ENCODE measurements around the gene LONRF2. TPM values are rescaled to one million over a fixed set of nuclear protein-coding genes. Genes with fewer than 3 reads are reported as not detected.

LONRF2 gene
- total RNA-seq, 1 experiment from 2014 or later: 2.7 TPM

- no peak overlapping the region for H4K8ac ChIP-seq (replicated peaks; ENCODE audit: insufficient read length, low read depth, low read length)
- H2BK15ac ChIP-seq (ENCODE audit: low read depth, low read length): no peak overlapping the region
- no peak overlapping the region for H2AK5ac ChIP-seq (ENCODE audit: insufficient read length, low read length)
- no peaks in the 10 kb centered on the region for H3K23me2 ChIP-seq (ENCODE audit: insufficient read length, low read depth, low read length, poor library complexity, severe bottlenecking)
- no peaks in the 10 kb centered on the region for H3K79me1 ChIP-seq (ENCODE audit: insufficient read depth, low read depth, low read length, poor library complexity, severe bottlenecking)
- no peaks in the 10 kb centered on the region for H3K79me2 ChIP-seq (ENCODE audit: insufficient read depth, low read length)
- DNase-seq: no peak
- no peaks in the 10 kb centered on the region for H3K27me3 ChIP-seq (ENCODE audit: insufficient read depth, low read length)
- Mint-ChIP-seq H3K36me3 (ENCODE audit: insufficient read depth in 1 of 3, low read depth in 3 of 3) (peaks cover 3 to 9% (median 4%) of the 10 kb centered on the region in 3 experiments; a peak in 5 of 7 replicates), H3K4me1 (peaks cover 0 to 3% of the 10 kb centered on the region in 2 experiments; a peak in 2 of 4 replicates), H3K4me3 (no peak overlapping the region), H3K9me3 (peaks cover 9 to 11% of the 10 kb centered on the region in 2 experiments; a peak in 4 of 5 replicates), H3K27me3 (ENCODE audit: low read depth) (no peaks in the 10 kb centered on the region; the same call in 1 of the 2 replicates), H3K27ac (no peak overlapping the region)
- no peak overlapping the region for H3K23ac ChIP-seq (ENCODE audit: insufficient read length, low read depth, low read length)
- no peak overlapping the region for H3K4me2 ChIP-seq (ENCODE audit: insufficient read depth, insufficient read length, low read length)
- no peaks in the 10 kb centered on the region for H3K4me1 ChIP-seq (ENCODE audit: insufficient read depth, low read length)
- H4K20me1 ChIP-seq (ENCODE audit: control insufficient read depth, insufficient read depth, insufficient read length): no peaks in the 10 kb centered on the region
- H3K56ac ChIP-seq (ENCODE audit: insufficient read length, low read depth, low read length): no peak overlapping the region
- H3K27ac ChIP-seq (ENCODE audit: insufficient read length, low read depth, low read length): no peak overlapping the region
- no peak overlapping the region for H2BK5ac ChIP-seq (ENCODE audit: insufficient read length, low read length)
- H2AFZ ChIP-seq (ENCODE audit: low read length): no peak overlapping the region
- no peak overlapping the region for H3T11ph ChIP-seq (ENCODE audit: low read length)
- H2BK20ac ChIP-seq (ENCODE audit: low read depth, low read length, poor library complexity, severe bottlenecking): no peak overlapping the region
- no peak overlapping the region for H3K14ac ChIP-seq (ENCODE audit: insufficient read depth, low read length)
- H4K91ac ChIP-seq (ENCODE audit: insufficient read length, low read depth, low read length): no peak overlapping the region
- no peak overlapping the region for H2BK120ac ChIP-seq (ENCODE audit: low read depth, low read length, poor library complexity, severe bottlenecking)
- no peak overlapping the region for H3K4ac ChIP-seq (ENCODE audit: low read depth, low read length)
- no peaks in the 10 kb centered on the region for H3K9me3 ChIP-seq (ENCODE audit: control insufficient read depth, low read depth, low read length)
- TF ChIP-seq CTCF (conservative IDR thresholded peaks at IDR 0.05): no peak
- no peak overlapping the region for H3K9ac ChIP-seq (ENCODE audit: extremely low read depth, insufficient read length, low read length)
- H2BK12ac ChIP-seq (ENCODE audit: insufficient read length, low read depth, low read length): no peak overlapping the region
- H4K5ac ChIP-seq (ENCODE audit: insufficient read length, low read depth, low read length): no peak overlapping the region
- WGBS (ENCODE audit: extremely low coverage, insufficient read length, low lambda C conversion rate): no CpG with 5 or more reads among the region's 5 CpGs
- no peak overlapping the region for H3K18ac ChIP-seq (ENCODE audit: insufficient read length, low read depth, low read length)
Observed at GRCh38 chr2:100269889-100270288, 52.4 kb downstream of the LONRF2 start.

Data from H9 (cell line).